Measurements from ENCODE around the gene CARMIL1.

The CARMIL1 gene

GRCh38 chr6:25454136-25454535 lies 175.0 kb downstream of the CARMIL1 start:
- TF ChIP-seq Cebpa-rat (IDR thresholded peaks at IDR 0.05) = no peak
- no peaks in the 10 kb centered on the region for H3K27me3 ChIP-seq

GRCh38 chr6:25456249-25457040 lies 177.3 kb downstream of the CARMIL1 start:
- no peaks in the 10 kb centered on the region for H4K20me1 ChIP-seq
- H3K36me3 ChIP-seq = no peaks in the 10 kb centered on the region
- no peak for TF ChIP-seq Cebpa-rat (IDR thresholded peaks at IDR 0.05)
- no peak overlapping the region for H3K9ac ChIP-seq
- H3K4me1 ChIP-seq = no peaks in the 10 kb centered on the region
- no peak overlapping the region for H3K4me2 ChIP-seq
- H3K4me3 ChIP-seq = no peak overlapping the region
- no peak overlapping the region for H3K27ac ChIP-seq
- H3K9me3 ChIP-seq = no peaks in the 10 kb centered on the region
- no peaks in the 10 kb centered on the region for H3K27me3 ChIP-seq

More at GRCh38 chr6:25454136-25454535, 175.0 kb downstream of the CARMIL1 start:
- no peaks in the 10 kb centered on the region for H3K36me3 ChIP-seq
- no peaks in the 10 kb centered on the region for H3K4me1 ChIP-seq
- no peak overlapping the region for H3K4me3 ChIP-seq
- H3K4me2 ChIP-seq = no peak overlapping the region
- no peaks in the 10 kb centered on the region for H3K9me3 ChIP-seq
- H3K9ac ChIP-seq = no peak overlapping the region
- no peak overlapping the region for H3K27ac ChIP-seq
- H4K20me1 ChIP-seq = no peaks in the 10 kb centered on the region

DNA sequence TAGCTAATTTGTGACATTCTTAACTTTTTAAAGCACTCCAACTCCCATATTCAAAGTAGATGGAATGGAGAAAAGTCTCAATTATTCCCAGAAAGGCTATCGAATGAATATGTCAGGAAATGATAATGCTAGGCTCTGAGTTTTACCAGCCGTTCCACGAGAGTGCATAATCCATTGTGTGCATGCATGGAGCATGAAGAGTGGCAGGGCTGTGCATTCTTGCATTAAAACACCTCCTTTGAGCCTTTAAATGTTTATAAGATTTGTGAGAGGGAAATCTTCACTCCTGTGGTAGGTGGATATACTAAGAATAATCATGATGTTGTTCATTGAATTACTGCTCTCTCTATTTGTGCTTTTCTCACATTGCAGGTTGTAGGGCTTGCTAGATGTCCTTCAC lies 178.3 kb downstream of the CARMIL1 start:
- H3K4me1 ChIP-seq = no peaks in the 10 kb centered on the region
- no peaks in the 10 kb centered on the region for H3K27me3 ChIP-seq
- no peaks in the 10 kb centered on the region for H4K20me1 ChIP-seq
- no peak overlapping the region for H3K9ac ChIP-seq
- H3K4me3 ChIP-seq = no peak overlapping the region
- no peaks in the 10 kb centered on the region for H3K9me3 ChIP-seq
- TF ChIP-seq Cebpa-rat (IDR thresholded peaks at IDR 0.05) = no peak
- H3K36me3 ChIP-seq = no peaks in the 10 kb centered on the region
- no peak overlapping the region for H3K4me2 ChIP-seq
- H3K27ac ChIP-seq = no peak overlapping the region

GRCh38 chr6:25458485-25458884 lies 179.3 kb downstream of the CARMIL1 start:
- no peak for TF ChIP-seq Cebpa-rat (IDR thresholded peaks at IDR 0.05)
- Histone ChIP-seq H4K20me1 (no peaks in the 10 kb centered on the region), H3K9ac (no peak overlapping the region), H3K27me3 (no peaks in the 10 kb centered on the region), H3K9me3 (no peaks in the 10 kb centered on the region), H3K36me3 (no peaks in the 10 kb centered on the region), H3K4me2 (no peak overlapping the region), H3K4me3 (no peak overlapping the region), H3K4me1 (no peaks in the 10 kb centered on the region), H3K27ac (no peak overlapping the region)

- H3K4me2 ChIP-seq = no peak overlapping the region
- no peak overlapping the region for H3K9ac ChIP-seq
- H3K4me1 ChIP-seq = no peaks in the 10 kb centered on the region
- H3K27ac ChIP-seq = no peak overlapping the region
- no peaks in the 10 kb centered on the region for H4K20me1 ChIP-seq
- no peaks in the 10 kb centered on the region for H3K27me3 ChIP-seq
- H3K9me3 ChIP-seq = no peaks in the 10 kb centered on the region
- no peak overlapping the region for H3K4me3 ChIP-seq
- H3K36me3 ChIP-seq = no peaks in the 10 kb centered on the region
- TF ChIP-seq Cebpa-rat (IDR thresholded peaks at IDR 0.05) = no peak
Measured at GRCh38 chr6:25462235-25462897, 183.2 kb downstream of the CARMIL1 start.

DNA sequence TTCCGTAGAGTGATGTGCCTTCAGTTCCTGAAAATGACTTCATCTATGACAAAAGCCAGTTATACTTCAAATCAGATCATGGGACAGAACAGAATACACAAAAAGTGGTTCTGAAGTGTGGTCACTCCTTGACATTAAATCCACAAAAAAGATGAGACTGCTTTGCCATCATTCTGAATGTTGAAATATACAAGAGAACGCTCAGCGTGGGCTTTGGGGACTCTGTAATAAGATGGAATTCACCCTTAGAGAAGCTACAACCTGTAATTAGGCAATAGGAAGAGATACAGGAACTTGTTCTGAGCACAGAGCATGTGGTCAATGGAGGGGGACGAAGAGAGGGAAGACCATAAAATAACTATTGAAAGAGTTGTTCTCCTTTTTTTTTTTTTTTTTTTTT lies 184.3 kb downstream of the CARMIL1 start:
- Histone ChIP-seq H3K4me2 (no peak overlapping the region), H3K36me3 (no peaks in the 10 kb centered on the region), H3K27ac (no peak overlapping the region)

DNA sequence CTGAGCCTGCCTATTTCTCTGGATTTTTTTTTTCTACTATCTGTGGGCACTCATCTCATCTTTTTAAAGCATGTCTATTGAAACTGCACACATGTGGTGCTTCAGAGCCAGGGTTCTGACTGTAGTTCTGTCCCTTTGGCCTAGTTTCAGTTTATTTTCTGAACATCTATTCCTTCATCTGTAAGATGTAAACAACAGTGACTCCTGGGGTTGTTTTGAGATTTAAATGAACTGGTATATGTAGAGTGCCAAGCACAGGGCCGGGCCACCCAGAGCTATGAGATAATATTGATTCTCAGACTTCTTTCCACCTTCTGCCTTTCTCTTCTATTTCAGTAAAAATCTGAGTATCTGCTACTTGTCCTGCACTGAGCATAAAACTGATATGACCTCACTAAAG lies 185.1 kb downstream of the CARMIL1 start:
- no peak for TF ChIP-seq Cebpa-rat (IDR thresholded peaks at IDR 0.05)
- Histone ChIP-seq H4K20me1 (no peaks in the 10 kb centered on the region), H3K27me3 (no peaks in the 10 kb centered on the region), H3K9ac (no peak overlapping the region), H3K27ac (no peak overlapping the region), H3K4me3 (no peak overlapping the region), H3K36me3 (no peaks in the 10 kb centered on the region), H3K4me1 (no peaks in the 10 kb centered on the region), H3K9me3 (no peaks in the 10 kb centered on the region), H3K4me2 (no peak overlapping the region)

More for the DNA sequence above, 184.3 kb downstream of the CARMIL1 start:
- Histone ChIP-seq H3K4me3 (no peak overlapping the region), H3K4me1 (no peaks in the 10 kb centered on the region), H3K27me3 (no peaks in the 10 kb centered on the region), H3K9ac (no peak overlapping the region), H3K9me3 (no peaks in the 10 kb centered on the region), H4K20me1 (no peaks in the 10 kb centered on the region)
- TF ChIP-seq Cebpa-rat (IDR thresholded peaks at IDR 0.05) = no peak

DNA sequence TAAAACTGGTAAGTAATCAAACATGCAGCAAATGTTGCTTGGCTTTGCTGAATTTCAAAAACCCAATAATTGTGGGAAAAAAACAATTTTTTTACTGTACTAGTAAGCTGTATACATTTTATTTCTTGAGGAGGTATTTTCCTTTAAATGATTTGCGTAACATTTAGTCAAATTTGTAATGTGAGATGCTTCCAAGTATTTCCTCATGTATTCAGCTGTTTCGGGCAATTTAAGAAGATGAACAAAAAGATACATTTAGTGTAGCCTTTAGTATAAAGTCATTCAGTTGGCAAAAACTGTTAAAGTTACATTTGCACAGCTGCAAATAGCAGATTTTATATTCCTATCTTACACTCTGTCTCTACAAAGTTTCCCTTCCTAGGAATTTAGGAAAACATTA lies 186.8 kb downstream of the CARMIL1 start:
- TF ChIP-seq Cebpa-rat (IDR thresholded peaks at IDR 0.05) = no peak
- H4K20me1 ChIP-seq = no peaks in the 10 kb centered on the region
- H3K27ac ChIP-seq = no peak overlapping the region
- H3K9ac ChIP-seq = no peak overlapping the region
- H3K4me1 ChIP-seq = no peaks in the 10 kb centered on the region
- no peaks in the 10 kb centered on the region for H3K9me3 ChIP-seq
- H3K4me3 ChIP-seq = no peak overlapping the region
- no peaks in the 10 kb centered on the region for H3K36me3 ChIP-seq
- no peaks in the 10 kb centered on the region for H3K27me3 ChIP-seq
- no peak overlapping the region for H3K4me2 ChIP-seq

- Histone ChIP-seq H3K9me3 (no peaks in the 10 kb centered on the region), H3K27ac (no peak overlapping the region), H3K4me2 (no peak overlapping the region), H4K20me1 (no peaks in the 10 kb centered on the region), H3K36me3 (no peaks in the 10 kb centered on the region), H3K4me3 (no peak overlapping the region), H3K4me1 (no peaks in the 10 kb centered on the region), H3K27me3 (no peaks in the 10 kb centered on the region), H3K9ac (no peak overlapping the region)
- no peak for TF ChIP-seq Cebpa-rat (IDR thresholded peaks at IDR 0.05)
Measured at GRCh38 chr6:25468881-25469280, 189.7 kb downstream of the CARMIL1 start.

- H3K9me3 ChIP-seq = no peaks in the 10 kb centered on the region
- H3K9ac ChIP-seq = no peak overlapping the region
- no peak overlapping the region for H3K4me3 ChIP-seq
- no peak overlapping the region for H3K4me2 ChIP-seq
- no peaks in the 10 kb centered on the region for H4K20me1 ChIP-seq
- TF ChIP-seq Cebpa-rat (IDR thresholded peaks at IDR 0.05) = no peak
- no peaks in the 10 kb centered on the region for H3K4me1 ChIP-seq
- no peak overlapping the region for H3K27ac ChIP-seq
- no peaks in the 10 kb centered on the region for H3K36me3 ChIP-seq
- no peaks in the 10 kb centered on the region for H3K27me3 ChIP-seq
Measured at GRCh38 chr6:25469797-25470388, 190.7 kb downstream of the CARMIL1 start.
